CD4-positive, alpha-beta T cell treated with Interleukin-6 for 4 hours (primary cell): Measurements from ENCODE around the gene RRP12.

Source experiments
- DNase-seq: peaks from one replicate; pipeline ENCODE4 v3.0.0-alpha.2; 2020; ENCODE audit warnings: mixed read lengths

Gene RRP12

DNA sequence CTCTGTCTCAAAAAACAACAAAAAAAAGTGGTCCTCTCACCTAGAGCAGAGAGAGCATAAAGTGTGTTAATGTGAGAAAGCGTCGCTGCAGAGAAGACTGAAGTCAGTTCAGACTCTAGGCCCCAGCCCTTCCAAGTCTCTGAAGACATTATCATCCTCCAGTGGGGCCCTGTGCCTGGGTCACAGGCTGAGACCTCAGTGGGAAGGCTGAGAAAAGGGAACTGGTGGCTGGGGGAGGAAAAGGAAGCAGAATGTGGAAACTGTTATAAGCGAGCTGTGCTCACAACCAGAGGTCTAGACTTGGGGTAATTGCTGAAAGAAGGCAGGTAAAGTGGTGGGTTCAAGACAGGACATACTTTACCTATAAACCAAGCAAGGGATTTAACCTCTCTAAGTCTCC, 4.9 kb upstream of the RRP12 start:
- DNase-seq, result no peak

DNA sequence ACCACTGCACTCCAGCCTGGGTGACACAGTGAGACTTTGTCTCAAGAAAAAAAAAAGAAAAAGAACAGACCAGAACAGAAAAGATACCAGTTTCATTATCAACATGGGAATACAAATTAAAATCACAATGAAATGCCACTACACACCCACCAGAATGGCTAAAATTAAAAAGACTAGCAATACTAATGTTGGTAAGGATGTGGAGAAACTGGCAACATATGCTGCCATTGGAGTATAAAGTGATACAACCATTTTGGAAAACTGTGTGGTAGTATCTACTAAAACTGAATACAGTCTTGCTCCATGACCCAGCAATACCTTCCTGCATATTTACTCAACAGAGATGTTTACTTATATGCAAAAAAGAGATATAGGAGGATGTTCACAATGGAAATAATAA, 2.9 kb upstream of the RRP12 start:
- no peak for DNase-seq

DNA sequence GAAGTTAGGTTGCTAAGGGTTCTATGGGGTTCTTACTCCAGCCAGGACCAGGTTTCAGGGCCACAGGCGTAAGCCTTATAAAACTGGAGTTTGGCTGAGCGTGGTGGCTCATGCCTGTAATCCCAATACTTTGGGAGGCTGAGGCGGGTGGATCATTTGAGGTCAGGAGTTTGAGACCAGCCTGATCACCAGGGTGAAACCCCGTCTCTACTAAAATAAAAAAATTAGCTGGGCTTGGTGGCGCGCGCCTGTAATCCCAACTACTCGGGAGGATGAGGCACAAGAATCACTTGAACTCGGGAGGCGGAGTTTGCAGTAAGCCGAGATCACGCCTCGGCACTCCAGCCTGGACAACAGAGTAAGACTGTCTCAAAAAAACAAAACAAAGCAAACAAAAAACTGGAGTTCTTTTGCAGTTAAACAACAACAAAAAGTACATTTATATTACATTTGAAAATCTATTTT, 347 bp upstream of the RRP12 start:
- no peak for DNase-seq

- DNase-seq, result no peak
Measured at GRCh38 chr10:97399843-97400545, 1.1 kb downstream of the RRP12 start.

DNA sequence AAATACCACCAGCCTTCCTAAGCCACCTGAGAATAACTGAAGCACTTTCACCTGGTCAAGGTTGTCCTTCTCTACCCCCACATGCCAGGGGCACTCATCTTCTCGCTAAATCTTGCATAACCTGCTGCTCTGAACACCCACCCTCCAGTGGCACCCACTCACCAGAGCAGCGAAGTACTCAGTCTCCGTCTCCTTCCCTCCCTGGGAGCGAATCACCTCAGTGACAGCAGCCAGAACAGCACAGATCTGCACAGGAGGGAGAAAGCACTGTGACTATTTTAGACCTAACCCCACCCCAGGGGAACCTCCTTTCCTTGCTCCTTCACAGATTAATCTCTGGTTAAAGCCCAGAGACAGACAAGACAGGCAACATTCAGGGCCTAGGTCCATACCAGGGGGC, 5.1 kb downstream of the RRP12 start:
- DNase-seq, result no peak

GRCh38 chr10:97393034-97393573, 8.0 kb downstream of the RRP12 start:
- DNase-seq, result no peak

DNA sequence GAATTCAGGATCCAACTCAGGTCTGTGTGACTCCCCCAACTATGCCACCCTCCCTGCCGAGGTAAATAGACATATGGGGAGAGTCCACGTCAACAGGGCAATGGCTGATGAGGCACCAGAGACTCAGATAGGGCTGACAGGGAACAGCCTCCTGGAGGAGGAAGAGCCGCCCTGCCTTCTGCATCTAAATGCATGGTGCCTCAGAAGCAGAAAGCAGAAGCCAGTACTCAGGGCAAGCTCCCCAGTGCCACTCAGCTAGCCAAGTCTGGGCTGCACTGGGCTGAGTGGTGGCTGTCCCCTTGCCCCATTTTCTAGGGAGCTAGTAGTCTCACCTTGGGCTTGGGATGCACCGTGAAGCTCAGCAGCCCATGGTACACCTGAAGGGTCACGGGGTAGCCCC, 11.0 kb downstream of the RRP12 start:
- no peak for DNase-seq

GRCh38 chr10:97388152-97388551, 13.0 kb downstream of the RRP12 start:
- DNase-seq, result no peak

- no peak for DNase-seq
Measured at GRCh38 chr10:97385565-97385964, 15.6 kb downstream of the RRP12 start.

- no peak for DNase-seq
Measured at GRCh38 chr10:97384641-97385040, 16.5 kb downstream of the RRP12 start.

GRCh38 chr10:97384156-97384555, 17.0 kb downstream of the RRP12 start:
- no peak for DNase-seq

GRCh38 chr10:97383159-97383558, 18.0 kb downstream of the RRP12 start:
- DNase-seq, result no peak

DNA sequence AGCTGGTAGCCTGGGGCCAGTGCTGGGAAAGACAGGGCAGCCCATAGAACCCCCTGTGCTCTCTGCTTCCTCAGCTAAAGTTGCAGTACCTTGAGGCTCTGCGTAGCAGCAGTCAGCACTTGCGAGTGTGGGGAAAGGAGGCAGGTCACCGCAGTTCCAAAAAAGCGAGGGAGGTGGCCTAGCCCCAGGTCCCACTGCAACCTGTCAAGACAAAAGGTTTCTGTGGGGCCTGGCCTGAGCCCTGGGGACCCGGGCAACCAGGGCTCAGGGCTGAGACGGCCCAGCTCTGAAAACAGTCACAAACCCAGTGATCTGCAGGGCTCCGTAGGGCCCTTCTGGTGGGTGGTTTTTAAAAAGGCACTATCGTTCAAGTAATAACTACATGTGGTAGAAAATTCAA, 19.5 kb downstream of the RRP12 start:
- DNase-seq, result no peak

GRCh38 chr10:97380516-97380915, 20.6 kb downstream of the RRP12 start:
- no peak for DNase-seq

DNA sequence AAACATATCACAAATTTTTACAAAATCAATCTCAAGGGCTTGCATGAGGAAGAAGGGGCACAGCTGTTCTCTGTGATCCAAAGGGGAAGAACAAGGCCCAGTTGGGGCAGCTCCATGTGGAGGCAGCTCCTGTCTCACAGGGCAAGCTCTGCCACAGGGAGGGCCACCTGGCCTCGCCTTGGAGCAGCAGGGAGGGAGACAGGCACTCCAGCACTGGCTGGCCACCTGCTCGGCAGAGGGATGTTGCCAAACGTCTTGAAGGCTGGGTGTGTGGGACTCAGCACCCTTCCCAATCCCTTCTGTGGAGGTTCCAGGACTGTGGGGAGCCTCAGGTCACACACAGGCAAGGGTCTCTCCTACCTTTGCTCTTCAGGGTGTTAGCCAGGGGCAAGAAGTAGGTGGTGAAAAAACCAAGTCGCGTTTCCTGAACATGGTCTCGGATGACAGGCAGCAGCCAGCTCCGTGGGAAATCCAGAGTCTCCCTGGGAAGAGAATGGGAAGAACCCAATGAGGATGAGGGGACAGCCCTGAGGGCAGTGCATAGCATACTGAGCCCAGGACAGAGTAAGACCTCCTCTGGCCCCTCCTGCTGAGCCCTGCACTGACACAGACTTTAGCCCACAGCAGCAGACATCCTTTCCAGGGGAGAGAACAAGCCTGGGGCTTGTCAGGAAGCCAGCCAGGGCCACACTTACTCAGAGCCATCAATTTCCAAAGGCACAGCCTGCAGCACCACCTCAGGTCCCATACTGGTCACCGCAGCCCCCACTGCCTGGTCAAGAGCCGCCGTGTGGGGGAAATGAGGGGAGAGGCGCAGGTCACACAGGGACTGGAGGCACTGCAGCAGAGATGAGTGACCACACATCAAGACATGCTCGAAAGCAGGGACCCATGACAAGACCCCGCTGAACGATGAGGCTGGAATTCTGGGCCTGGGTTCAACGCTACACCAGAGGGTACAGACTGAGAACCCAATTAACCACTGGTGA, 21.9 kb downstream of the RRP12 start:
- no peak for DNase-seq

- DNase-seq, result no peak
Measured at GRCh38 chr10:97376413-97376812, 24.7 kb downstream of the RRP12 start.

GRCh38 chr10:97373456-97373855, 27.7 kb downstream of the RRP12 start:
- no peak for DNase-seq

GRCh38 chr10:97372233-97372875, 28.8 kb downstream of the RRP12 start:
- no peak for DNase-seq

- DNase-seq, result no peak
Measured at GRCh38 chr10:97371696-97372095, 29.4 kb downstream of the RRP12 start.

GRCh38 chr10:97367126-97367649, 34.0 kb downstream of the RRP12 start:
- DNase-seq, result no peak

- no peak for DNase-seq
Measured at GRCh38 chr10:97366572-97366971, 34.6 kb downstream of the RRP12 start.

DNA sequence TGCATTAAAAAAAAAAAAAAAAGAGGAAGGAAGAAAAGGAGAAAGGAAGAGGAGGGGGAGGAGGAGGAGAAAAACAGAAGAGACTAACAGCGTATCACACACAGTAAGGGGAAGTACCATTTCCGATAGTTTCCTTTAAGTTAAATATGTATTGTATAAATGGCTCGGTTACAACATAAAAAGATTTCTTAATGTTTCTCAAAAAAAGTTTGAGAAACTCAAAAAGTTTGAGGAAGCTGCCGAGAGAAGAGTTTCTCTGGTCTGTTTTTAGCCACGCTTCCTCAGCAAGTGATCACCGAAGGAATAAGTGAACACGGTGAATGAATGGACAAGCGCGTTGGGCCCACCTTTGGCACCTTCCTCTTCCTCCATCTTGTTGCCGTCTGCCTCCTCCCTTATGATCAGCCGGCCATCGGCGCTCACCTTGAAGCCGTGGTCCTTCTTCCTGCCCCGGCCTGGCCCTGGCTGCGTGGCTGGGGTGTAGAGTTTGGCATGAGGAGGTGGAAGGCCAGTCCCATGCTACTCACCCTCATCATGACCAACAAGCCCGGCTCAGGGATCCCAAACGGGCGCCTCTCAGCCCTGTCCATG, 35.3 kb downstream of the RRP12 start:
- no peak for DNase-seq

- no peak for DNase-seq
Measured at GRCh38 chr10:97363071-97363470, 38.1 kb downstream of the RRP12 start.
